ENCODE data around the gene CREB3L4. TPM values are rescaled to one million over a fixed set of nuclear protein-coding genes. Genes with fewer than 3 reads are reported as not detected.

The CREB3L4 gene
- total and polyA plus RNA-seq, 2 donors (not counting 3 experiments of a cell fraction or from before 2014, with no cell fraction given), result 8.1 to 12.1 TPM

- intact Hi-C loops (cut with micrococcal nuclease) (no loop called here), dilution Hi-C loops (cut with MboI; ENCODE audit: extremely low pct_ligation_motif_present, low sequenced_read_pairs) (no loop called here)
- no peaks in the 10 kb centered on the region for H3K36me3 ChIP-seq (ENCODE audit: control insufficient read depth in 2 of 2, extremely low read depth in 1 of 2, insufficient read depth in 2 of 2, low read length in 2 of 2)
- no peak overlapping the region for H3K4me2 ChIP-seq (ENCODE audit: insufficient read depth, low read length)
- H3K9me3 ChIP-seq (replicated peaks; ENCODE audit: control insufficient read depth, insufficient read depth, low read length), result no peaks in the 10 kb centered on the region
- DNase-seq (ENCODE audit: low read depth, low spot score) (no peak), FAIRE-seq (no peak)
- H4K20me1 ChIP-seq (replicated peaks; ENCODE audit: control insufficient read depth, extremely low read depth, insufficient read depth, low read length), result no peaks in the 10 kb centered on the region
- no peaks in the 10 kb centered on the region for H3K79me2 ChIP-seq (ENCODE audit: control insufficient read depth, insufficient read depth, low read length)
- H3K4me1 ChIP-seq (ENCODE audit: control insufficient read depth, extremely low read depth, insufficient read depth, low read length), result no peaks in the 10 kb centered on the region
- CTCF ChIA-PET, result no interaction called here
- H3K27me3 ChIP-seq (ENCODE audit: control insufficient read depth in 2 of 2, insufficient read depth in 2 of 2, low read length in 2 of 2), result no peaks in the 10 kb centered on the region
- POLR2A ChIA-PET, result no interaction called here
- no peak overlapping the region for H3K4me3 ChIP-seq (replicated peaks in 1 of 3; ENCODE audit: insufficient read depth in 1 of 3, low read depth in 1 of 3, low read length in 3 of 3)
- H2AFZ ChIP-seq (ENCODE audit: low read depth, low read length), result no peak overlapping the region
- H3K9ac ChIP-seq (replicated peaks; ENCODE audit: extremely low read depth, insufficient read depth, low read length), result no peak overlapping the region
- H3K9me1 ChIP-seq (replicated peaks; ENCODE audit: control insufficient read depth, extremely low read depth, insufficient read depth, low read length), result no peaks in the 10 kb centered on the region
- no TSS peak for BruUV-seq (replicated peaks)
- H3K27ac ChIP-seq (ENCODE audit: insufficient read depth, low read depth, low read length), result no peak overlapping the region
- TF ChIP-seq JUN (IDR thresholded peaks at IDR 0.05; ENCODE audit: borderline replicate concordance, insufficient read depth, insufficient read length, low read depth), result no peak
- TF ChIP-seq MAX (IDR thresholded peaks at IDR 0.05; ENCODE audit: insufficient read depth, insufficient read length), result no peak
- TF ChIP-seq POLR2AphosphoS5 (IDR thresholded peaks at IDR 0.05; ENCODE audit: insufficient read depth, low read depth, low read length), result no peak
- TF ChIP-seq GATA2 (IDR thresholded peaks at IDR 0.05; ENCODE audit: insufficient read depth, insufficient read length, low read depth, low read length), result no peak
- no peak for TF ChIP-seq POLR2A (IDR thresholded peaks at IDR 0.05; ENCODE audit: low read depth, low read length)
- no peak for TF ChIP-seq MYC (IDR thresholded peaks at IDR 0.05; ENCODE audit: low read depth, low read length)
- no peak for TF ChIP-seq CTCF (IDR thresholded peaks at IDR 0.05; ENCODE audit: extremely low read depth in 1 of 2, insufficient read depth in 1 of 2, low read depth in 1 of 2, low read length in 2 of 2)
- no peak for TF ChIP-seq EZH2 (IDR thresholded peaks at IDR 0.05; ENCODE audit: borderline replicate concordance, low read depth, low read length, severe bottlenecking)
- TF ChIP-seq FOS (IDR thresholded peaks at IDR 0.05; ENCODE audit: borderline replicate concordance, insufficient read depth, low read length), result no peak
Observed at GRCh38 chr1:154014154-154014907, 46.6 kb downstream of the CREB3L4 start.

Measured in endothelial cell of umbilical vein (primary cell).